Measurements from ENCODE around the gene MXD4. TPM values are rescaled to one million over a fixed set of nuclear protein-coding genes. Genes with fewer than 3 reads are reported as not detected.

MXD4 gene
- total and polyA plus RNA-seq, 9 of the 15 experiments (the other 6 are each of a cell fraction or from before 2014, with no cell fraction given), result 0.06 to 13.5 (median 5.9) TPM

DNA sequence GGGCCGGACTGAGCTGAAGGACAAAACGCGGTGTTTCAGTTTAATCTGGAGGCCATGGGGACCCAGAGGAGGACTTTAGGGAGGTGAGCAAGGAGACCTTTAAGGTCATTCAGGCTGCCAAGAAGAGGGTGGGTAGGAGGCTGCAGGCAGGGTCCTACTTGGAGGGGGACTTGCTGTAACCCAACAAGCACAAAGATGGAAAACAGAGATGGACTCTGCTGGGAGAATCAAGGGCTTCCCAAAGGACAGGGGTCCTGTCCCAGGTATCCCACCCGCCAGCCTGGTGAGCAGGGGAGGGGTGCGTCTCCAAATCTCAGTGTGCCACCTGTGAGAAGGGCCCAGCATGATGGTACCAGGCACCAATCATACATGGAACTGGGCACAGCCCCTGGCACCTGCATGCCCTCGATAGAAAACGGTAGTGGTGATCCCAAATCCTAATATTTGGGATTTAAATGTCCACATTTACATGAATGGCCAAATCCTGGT is 16.1 kb downstream of the MXD4 start:
- intact Hi-C loops (cut with micrococcal nuclease), result loop anchor here (10.0 kb wide), 1 partner anchor 169 kb away; the partner anchor contains the start of genes CFAP99 and ZFYVE28
- BruUV-seq (replicated peaks), result no TSS peak
- WGBS (ENCODE audit: insufficient coverage, low coverage, missing lambda C conversion rate), result 81% methylated on average over 7 of the region's 7 CpGs
- no peak for TF ChIP-seq ZNF239 (CRISPR knock-in tag; IDR thresholded peaks at IDR 0.05)
- TF ChIP-seq HDAC2 (IDR thresholded peaks at IDR 0.05), result no peak
- TF ChIP-seq ZNF699 (CRISPR knock-in tag; IDR thresholded peaks at IDR 0.05; ENCODE audit: insufficient replicate concordance), result no peak
- TF ChIP-seq ARID1B (IDR thresholded peaks at IDR 0.05), result no peak
- TF ChIP-seq ZNF696 (CRISPR knock-in tag; conservative IDR thresholded peaks at IDR 0.05), result no peak
- TF ChIP-seq PHB2 (IDR thresholded peaks at IDR 0.05; ENCODE audit: low read depth), result no peak
- TF ChIP-seq MAFG (tag; conservative IDR thresholded peaks at IDR 0.05), result no peak
- TF ChIP-seq SP1 (CRISPR knock-in tag; IDR thresholded peaks at IDR 0.05), result no peak
- no peak for TF ChIP-seq RNF2 (IDR thresholded peaks at IDR 0.05)
- no peak for TF ChIP-seq ZBTB11 (CRISPR knock-in tag; IDR thresholded peaks at IDR 0.05)
- no peak for TF ChIP-seq ILK (tag; IDR thresholded peaks at IDR 0.05; ENCODE audit: borderline replicate concordance, low read depth)
- no peak for TF ChIP-seq ARID3B (CRISPR knock-in tag; IDR thresholded peaks at IDR 0.05; ENCODE audit: borderline replicate concordance)
- TF ChIP-seq MITF (IDR thresholded peaks at IDR 0.05), result no peak
- no peak for TF ChIP-seq BRF1 (IDR thresholded peaks at IDR 0.05; ENCODE audit: borderline replicate concordance, extremely low read depth, insufficient read length)

More for the DNA sequence above, 16.1 kb downstream of the MXD4 start:
- DNase-seq (ENCODE audit: extremely low read depth in 1 of 4, low spot score in 3 of 4) (no peak), FAIRE-seq (no peak), ATAC-seq (no peak)
- Histone ChIP-seq H2AFZ (ENCODE audit: low read depth, low read length) (peak overlapping the region; percentile 66; the same call in 1 of the 2 replicates), H3K4me1 (replicated peaks in 1 of 2; ENCODE audit: control insufficient read depth in 2 of 2, insufficient read depth in 2 of 2, low read length in 2 of 2) (peaks cover 5 to 74% of the 10 kb centered on the region in 2 experiments; a peak in 4 of 5 replicates), H3K9me1 (ENCODE audit: control insufficient read depth, insufficient read depth, low read length) (no peaks in the 10 kb centered on the region), H3K9me3 (replicated peaks; ENCODE audit: control insufficient read depth, insufficient read depth, low read depth, low read length) (no peaks in the 10 kb centered on the region), H4K20me1 (replicated peaks; ENCODE audit: control insufficient read depth, insufficient read depth, low read length) (no peaks in the 10 kb centered on the region), H3K4me3 (no peak overlapping the region), H3K79me2 (ENCODE audit: control insufficient read depth, insufficient read depth, low read length) (peaks cover 11% of the 10 kb centered on the region), H3K9ac (ENCODE audit: insufficient read depth in 1 of 2, low read depth in 2 of 2, low read length in 2 of 2) (peak overlapping the region in 1 of 2 experiments; percentile 81; a peak in 1 of 4 replicates), H3K4me2 (ENCODE audit: insufficient read depth, low read length) (no peak overlapping the region), H3K27ac (ENCODE audit: extremely low read depth, low read depth, low read length) (no peak overlapping the region), H3K27me3 (ENCODE audit: control insufficient read depth in 2 of 2, insufficient read depth in 2 of 2, low read length in 2 of 2) (no peaks in the 10 kb centered on the region), H3K36me3 (ENCODE audit: control insufficient read depth, insufficient read depth, low read length) (no peaks in the 10 kb centered on the region)
- in situ Hi-C loops (cut with MboI), result no loop called here
- POLR2A ChIA-PET, result interaction anchor here (0.6 to 1.3 kb wide), 3 partner anchors 13 to 19 kb away, joined by 3 to 5 read pairs (median 3); partner anchors contain the start of gene MXD4
- CTCF ChIA-PET (ENCODE audit: low intra/inter-chr PET ratio), result no interaction called here

Measured in K562 (cell line).